HEK293 (cell line): ENCODE measurements around the gene LRRN2.

ENCODE experiments used
- CTCF ChIA-PET: fragments of 350-600 bp; formaldehyde crosslinking; extraction: SDS; loops from one replicate; lab custom pipeline; 2021; ENCODE audit warnings: antibody characterized with exemption; lab: Yijun Ruan, JAX
- POLR2A ChIA-PET: fragments of 300-600 bp; formaldehyde crosslinking; extraction: SDS; loops from one replicate; lab custom pipeline; 2020; ENCODE audit warnings: antibody characterized with exemption, inconsistent platforms; lab: Yijun Ruan, JAX
- H3K27ac ChIP-seq: fragments of 200-500 bp; sonication (Bioruptor generic); 2 replicates; pipeline ENCODE4 v1.5.1; 2014; ENCODE audit warnings: low read depth, low read length, control low read depth, inconsistent platforms; ENCODE audit errors: extremely low read depth
- H3K36me3 ChIP-seq, 2 experiments: fragments of 200-500 bp in 1 of 2; sonication (Bioruptor generic) in 1 of 2; 1 replicate in 1 of 2; 2 replicates in 1 of 2; pipeline ENCODE4 v1.5.1; 2014 to 2017; ENCODE audit warnings: inconsistent platforms in 2 of 2, low read length in 2 of 2; ENCODE audit not compliant: control insufficient read depth in 2 of 2, insufficient read depth in 1 of 2
- H3K4me1 ChIP-seq: fragments of 200-500 bp; sonication (Bioruptor generic); 2 replicates; pipeline ENCODE4 v1.5.1; 2014; ENCODE audit warnings: mild to moderate bottlenecking, low read length, inconsistent platforms; ENCODE audit not compliant: control insufficient read depth, insufficient read depth
- H3K4me3 ChIP-seq: 2 replicates; pipeline ENCODE4 v1.5.1; 2011; ENCODE audit warnings: low read depth, mild to moderate bottlenecking, control low read depth, low read length, moderate library complexity
- H3K9me3 ChIP-seq: fragments of 200-500 bp; sonication (Bioruptor generic); 2 replicates; pipeline ENCODE4 v1.5.1; 2014; ENCODE audit warnings: low read depth, low read length, inconsistent platforms; ENCODE audit not compliant: control insufficient read depth, insufficient read depth
- GFI1B ChIP-seq: fragments of 450-650 bp; formaldehyde crosslinking; IDR thresholded peaks from 2 replicates; pipeline ENCODE4 v1.5.1; 2016; ENCODE audit warnings: missing biosample characterization, missing genetic modification characterization
- GLIS2 ChIP-seq: fragments of 450-650 bp; formaldehyde crosslinking; IDR thresholded peaks from 2 replicates; pipeline ENCODE4 v1.5.1; 2016; ENCODE audit warnings: missing biosample characterization, missing genetic modification characterization
- KLF1 ChIP-seq: fragments of 450-650 bp; formaldehyde crosslinking; IDR thresholded peaks from 2 replicates; pipeline ENCODE4 v1.5.1; 2016; ENCODE audit warnings: missing biosample characterization, missing genetic modification characterization
- KLF10 ChIP-seq: fragments of 450-650 bp; IDR thresholded peaks from 2 replicates; pipeline ENCODE4 v1.5.1; 2018; ENCODE audit warnings: missing biosample characterization, mild to moderate bottlenecking, missing genetic modification characterization
- PBX3 ChIP-seq: sonication (generic); formaldehyde crosslinking; IDR thresholded peaks from 2 replicates; pipeline ENCODE4 v1.8.1; 2022; ENCODE audit warnings: mild to moderate bottlenecking, moderate library complexity, missing genetic modification reagents
- SP2 ChIP-seq: fragments of 450-650 bp; formaldehyde crosslinking; IDR thresholded peaks from 2 replicates; pipeline ENCODE4 v1.5.1; 2016; ENCODE audit warnings: missing biosample characterization, missing genetic modification characterization
- TCF7L2 ChIP-seq: IDR thresholded peaks from 2 replicates; pipeline ENCODE4 v1.6.1; 2011; ENCODE audit warnings: low read depth, mild to moderate bottlenecking, inconsistent platforms, low read length, moderate library complexity, borderline replicate concordance
- YY1 ChIP-seq: fragments of 450-650 bp; formaldehyde crosslinking; IDR thresholded peaks from 2 replicates; pipeline ENCODE4 v1.5.1; 2018; ENCODE audit warnings: missing biosample characterization, missing genetic modification characterization
- ZBTB48 ChIP-seq: fragments of 450-650 bp; formaldehyde crosslinking; IDR thresholded peaks from 2 replicates; pipeline ENCODE4 v1.5.1; 2016; ENCODE audit warnings: missing biosample characterization, missing genetic modification characterization
- ZBTB8A ChIP-seq: fragments of 450-650 bp; formaldehyde crosslinking; IDR thresholded peaks from 2 replicates; pipeline ENCODE4 v1.5.1; 2016; ENCODE audit warnings: missing biosample characterization, missing genetic modification characterization
- ZNF112 ChIP-seq: fragments of 450-650 bp; formaldehyde crosslinking; IDR thresholded peaks from 2 replicates; pipeline ENCODE4 v1.5.0; 2017; ENCODE audit warnings: missing biosample characterization, missing genetic modification characterization
- ZNF121 ChIP-seq: fragments of 450-650 bp; formaldehyde crosslinking; IDR thresholded peaks from 2 replicates; pipeline ENCODE4 v1.5.1; 2016; ENCODE audit warnings: missing biosample characterization, missing genetic modification characterization
- ZNF140 ChIP-seq: fragments of 450-650 bp; formaldehyde crosslinking; IDR thresholded peaks from 2 replicates; pipeline ENCODE4 v1.5.1; 2016; ENCODE audit warnings: missing biosample characterization, missing genetic modification characterization
- ZNF157 ChIP-seq: fragments of 450-650 bp; formaldehyde crosslinking; IDR thresholded peaks from 2 replicates; pipeline ENCODE4 v1.5.1; 2016; ENCODE audit warnings: missing biosample characterization, missing genetic modification characterization
- ZNF184 ChIP-seq: fragments of 450-650 bp; IDR thresholded peaks from 2 replicates; pipeline ENCODE4 v1.5.1; 2018; ENCODE audit warnings: missing biosample characterization, mild to moderate bottlenecking, missing genetic modification characterization
- ZNF19 ChIP-seq: fragments of 450-650 bp; formaldehyde crosslinking; IDR thresholded peaks from 2 replicates; pipeline ENCODE4; 2016; ENCODE audit warnings: missing biosample characterization, missing genetic modification characterization, low read depth
- ZNF2 ChIP-seq: fragments of 450-650 bp; formaldehyde crosslinking; IDR thresholded peaks from 2 replicates; pipeline ENCODE4 v1.5.1; 2016; ENCODE audit warnings: missing biosample characterization, missing genetic modification characterization
- ZNF211 ChIP-seq: fragments of 450-650 bp; formaldehyde crosslinking; IDR thresholded peaks from 2 replicates; pipeline ENCODE4 v1.5.1; 2016; ENCODE audit warnings: low read depth, missing biosample characterization, missing genetic modification characterization
- ZNF280D ChIP-seq: fragments of 450-650 bp; formaldehyde crosslinking; IDR thresholded peaks from 2 replicates; pipeline ENCODE4 v1.5.1; 2016; ENCODE audit warnings: missing biosample characterization, missing genetic modification characterization
- ZNF416 ChIP-seq: fragments of 450-650 bp; formaldehyde crosslinking; IDR thresholded peaks from 2 replicates; pipeline ENCODE4 v1.5.1; 2016; ENCODE audit warnings: missing biosample characterization, missing genetic modification characterization
- ZNF529 ChIP-seq: fragments of 450-650 bp; formaldehyde crosslinking; IDR thresholded peaks from 2 replicates; pipeline ENCODE4 v1.5.1; 2017; ENCODE audit warnings: missing genetic modification characterization, missing biosample characterization; ENCODE audit not compliant: insufficient replicate concordance
- ZNF596 ChIP-seq: fragments of 450-650 bp; IDR thresholded peaks from 2 replicates; pipeline ENCODE4 v1.5.0; 2018; ENCODE audit warnings: missing biosample characterization, mild to moderate bottlenecking, missing genetic modification characterization, moderate library complexity
- ZNF623 ChIP-seq: fragments of 450-650 bp; formaldehyde crosslinking; IDR thresholded peaks from 2 replicates; pipeline ENCODE4 v1.5.1; 2016; ENCODE audit warnings: missing biosample characterization, missing genetic modification characterization
- ZNF629 ChIP-seq: fragments of 450-650 bp; formaldehyde crosslinking; IDR thresholded peaks from 2 replicates; pipeline ENCODE4 v1.5.1; 2017; ENCODE audit warnings: missing biosample characterization, missing genetic modification characterization
- ZNF639 ChIP-seq: fragments of 450-650 bp; formaldehyde crosslinking; IDR thresholded peaks from 2 replicates; pipeline ENCODE4 v1.5.1; 2016; ENCODE audit warnings: missing biosample characterization, missing genetic modification characterization
- ZNF654 ChIP-seq: fragments of 450-650 bp; formaldehyde crosslinking; IDR thresholded peaks from 2 replicates; pipeline ENCODE4 v1.5.1; 2016; ENCODE audit warnings: low read depth, missing biosample characterization, missing genetic modification characterization
- ZNF664 ChIP-seq: fragments of 450-650 bp; formaldehyde crosslinking; IDR thresholded peaks from 2 replicates; pipeline ENCODE4 v1.5.1; 2016; ENCODE audit warnings: missing biosample characterization, missing genetic modification characterization
- ZNF670 ChIP-seq: fragments of 450-650 bp; formaldehyde crosslinking; IDR thresholded peaks from 2 replicates; pipeline ENCODE4 v1.5.1; 2016; ENCODE audit warnings: missing biosample characterization, missing genetic modification characterization, low read depth
- ZNF776 ChIP-seq: fragments of 450-650 bp; formaldehyde crosslinking; IDR thresholded peaks from 2 replicates; pipeline ENCODE4 v1.5.0; 2017; ENCODE audit warnings: missing biosample characterization, missing genetic modification characterization, borderline replicate concordance
- TF ChIP-seq, protein P1 (sequence below): fragments of 450-650 bp; formaldehyde crosslinking; IDR thresholded peaks from 2 replicates; pipeline ENCODE4 v1.5.1; 2016; ENCODE audit warnings: missing biosample characterization, missing genetic modification characterization
- TF ChIP-seq, protein P2 (sequence below): fragments of 450-650 bp; formaldehyde crosslinking; IDR thresholded peaks from 2 replicates; pipeline ENCODE4 v1.5.1; 2016; ENCODE audit warnings: missing biosample characterization, missing genetic modification characterization

The LRRN2 gene

DNA sequence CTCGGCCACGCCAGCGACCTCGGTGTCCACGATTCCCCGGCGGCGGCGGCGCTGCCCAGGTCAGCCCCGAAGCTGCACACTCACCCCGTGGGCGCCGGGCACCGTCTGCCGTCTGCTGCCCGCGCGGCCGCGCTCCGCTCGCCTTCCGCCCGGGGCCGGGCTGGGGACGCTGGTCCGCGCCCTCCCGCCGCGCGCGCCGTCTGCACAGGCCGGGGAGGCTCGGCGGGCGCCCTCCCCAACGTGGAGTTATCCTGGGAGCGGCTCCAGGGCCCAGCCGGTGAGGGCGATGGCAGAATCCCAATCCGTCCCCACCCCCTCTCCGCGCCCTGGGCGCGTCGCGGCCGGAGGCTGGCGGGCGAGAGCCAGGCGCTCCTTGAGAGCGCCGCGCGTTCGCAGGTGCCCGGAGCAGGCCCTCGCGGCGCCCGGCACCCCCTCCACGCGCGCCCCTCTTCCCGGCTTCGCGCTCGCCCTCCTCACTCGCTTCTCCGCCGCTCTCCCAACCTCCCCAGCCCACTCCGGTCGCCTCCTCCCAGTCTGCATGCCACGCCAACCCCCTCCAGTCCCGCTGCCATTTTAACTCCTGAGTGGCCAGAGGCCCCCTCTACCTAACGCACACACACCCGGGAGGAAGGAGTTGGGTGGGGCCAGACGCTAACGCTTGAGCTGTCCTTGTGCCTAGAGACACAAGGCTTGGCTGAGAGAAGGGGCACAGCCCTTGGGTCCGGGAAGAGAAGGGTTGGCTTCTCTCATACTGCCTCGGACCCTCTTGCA is at the start of gene LRRN2:
Gene LRRN2, minus strand, starts transcription at position 503 of the 771 bp plus-strand sequence. CDS start 65,746 bp downstream, outside the sequence.
- POLR2A ChIA-PET, result no interaction called here
- CTCF ChIA-PET, result interaction anchor here (1.0 to 2.5 kb wide), 7 partner anchors 8 to 122 kb away, joined by 3 to 18 read pairs (median 3); no protein-coding TSS in a partner anchor
- TF ChIP-seq ZBTB48 (tag by site-specific recombination), result 0 out of 2 replicates have a peak, but pooled peaks have one; percentile 52
- TF ChIP-seq, protein P1, sequence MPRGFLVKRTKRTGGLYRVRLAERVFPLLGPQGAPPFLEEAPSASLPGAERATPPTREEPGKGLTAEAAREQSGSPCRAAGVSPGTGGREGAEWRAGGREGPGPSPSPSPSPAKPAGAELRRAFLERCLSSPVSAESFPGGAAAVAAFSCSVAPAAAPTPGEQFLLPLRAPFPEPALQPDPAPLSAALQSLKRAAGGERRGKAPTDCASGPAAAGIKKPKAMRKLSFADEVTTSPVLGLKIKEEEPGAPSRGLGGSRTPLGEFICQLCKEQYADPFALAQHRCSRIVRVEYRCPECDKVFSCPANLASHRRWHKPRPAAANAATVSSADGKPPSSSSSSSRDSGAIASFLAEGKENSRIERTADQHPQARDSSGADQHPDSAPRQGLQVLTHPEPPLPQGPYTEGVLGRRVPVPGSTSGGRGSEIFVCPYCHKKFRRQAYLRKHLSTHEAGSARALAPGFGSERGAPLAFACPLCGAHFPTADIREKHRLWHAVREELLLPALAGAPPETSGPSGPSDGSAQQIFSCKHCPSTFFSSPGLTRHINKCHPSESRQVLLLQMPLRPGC (tag by site-specific recombination), result no peak
- TF ChIP-seq GFI1B (tag by site-specific recombination), result no peak
- TF ChIP-seq, protein P2, sequence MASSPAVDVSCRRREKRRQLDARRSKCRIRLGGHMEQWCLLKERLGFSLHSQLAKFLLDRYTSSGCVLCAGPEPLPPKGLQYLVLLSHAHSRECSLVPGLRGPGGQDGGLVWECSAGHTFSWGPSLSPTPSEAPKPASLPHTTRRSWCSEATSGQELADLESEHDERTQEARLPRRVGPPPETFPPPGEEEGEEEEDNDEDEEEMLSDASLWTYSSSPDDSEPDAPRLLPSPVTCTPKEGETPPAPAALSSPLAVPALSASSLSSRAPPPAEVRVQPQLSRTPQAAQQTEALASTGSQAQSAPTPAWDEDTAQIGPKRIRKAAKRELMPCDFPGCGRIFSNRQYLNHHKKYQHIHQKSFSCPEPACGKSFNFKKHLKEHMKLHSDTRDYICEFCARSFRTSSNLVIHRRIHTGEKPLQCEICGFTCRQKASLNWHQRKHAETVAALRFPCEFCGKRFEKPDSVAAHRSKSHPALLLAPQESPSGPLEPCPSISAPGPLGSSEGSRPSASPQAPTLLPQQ (tag by site-specific recombination), result peak; percentile 82
- no peak for TF ChIP-seq ZNF776 (tag by site-specific recombination)
- peak; percentile 24; the same call in 1 of the 2 replicates for TF ChIP-seq ZNF2
- no peak for TF ChIP-seq TCF7L2
- TF ChIP-seq ZNF623 (tag by site-specific recombination), result no peak
- no peak for TF ChIP-seq ZNF664 (tag by site-specific recombination)
- no peak for TF ChIP-seq ZNF529 (tag by site-specific recombination)
- no peak for TF ChIP-seq ZNF416 (tag by site-specific recombination)
- TF ChIP-seq GLIS2 (tag by site-specific recombination), result peak; percentile 74
- no peak for TF ChIP-seq ZNF670 (tag by site-specific recombination)
- no peak for TF ChIP-seq ZNF121 (tag by site-specific recombination)
- no peak for TF ChIP-seq ZNF19 (tag by site-specific recombination)
- no peak for TF ChIP-seq ZNF280D (tag by site-specific recombination)
- TF ChIP-seq YY1 (tag by site-specific recombination), result peak; percentile 70
- TF ChIP-seq ZNF629 (tag by site-specific recombination), result no peak
- TF ChIP-seq ZNF140 (tag by site-specific recombination), result no peak
- no peak for TF ChIP-seq ZNF654 (tag by site-specific recombination)
- TF ChIP-seq ZBTB8A, result peak; percentile 91
- no peak for TF ChIP-seq ZNF112 (tag by site-specific recombination)
- no peak for TF ChIP-seq ZNF211
- 0 out of 2 replicates have a peak, but pooled peaks have one; percentile 13 for TF ChIP-seq KLF10 (tag by site-specific recombination)
- TF ChIP-seq SP2, result 0 out of 2 replicates have a peak, but pooled peaks have one; percentile 5
- no peak for TF ChIP-seq ZNF596 (tag by site-specific recombination)
- no peak for TF ChIP-seq PBX3
- no peak for TF ChIP-seq ZNF184 (tag by site-specific recombination)
- TF ChIP-seq ZNF157, result no peak
- peak; percentile 59; the same call in 1 of the 2 replicates for TF ChIP-seq KLF1
- no peak for TF ChIP-seq ZNF639 (tag by site-specific recombination)

More for the DNA sequence above, at the start of gene LRRN2:
- H3K4me1 ChIP-seq, result no peaks in the 10 kb centered on the region
- peak within 1 kb of the TSS; percentile 31 for H3K4me3 ChIP-seq
- H3K9me3 ChIP-seq, result no peaks in the 10 kb centered on the region
- H3K27ac ChIP-seq, result peak within 1 kb of the TSS; percentile 33; the same call in 1 of the 2 replicates
- no peaks in the 10 kb centered on the region for H3K36me3 ChIP-seq
